SK-N-MC (cell line): ENCODE results near the gene KIF26B.

Source experiments
- EZH2 ChIP-seq: fragments of 200-600 bp; sonication (generic); IDR thresholded peaks from one replicate; pipeline ENCODE4 v1.6.1; 2017; ENCODE audit warnings: antibody characterized with exemption
- FOXP2 ChIP-seq: optimal IDR thresholded peaks from 2 replicates; pipeline ENCODE3; 2011; ENCODE audit warnings: mild to moderate bottlenecking, moderate library complexity; ENCODE audit not compliant: insufficient read depth; ENCODE audit errors: extremely low read length, control extremely low read depth
- POLR2AphosphoS5 ChIP-seq: IDR thresholded peaks from 2 replicates; pipeline ENCODE4 v1.6.1; 2012; ENCODE audit warnings: mild to moderate bottlenecking, low read depth, low read length, borderline replicate concordance

DNA sequence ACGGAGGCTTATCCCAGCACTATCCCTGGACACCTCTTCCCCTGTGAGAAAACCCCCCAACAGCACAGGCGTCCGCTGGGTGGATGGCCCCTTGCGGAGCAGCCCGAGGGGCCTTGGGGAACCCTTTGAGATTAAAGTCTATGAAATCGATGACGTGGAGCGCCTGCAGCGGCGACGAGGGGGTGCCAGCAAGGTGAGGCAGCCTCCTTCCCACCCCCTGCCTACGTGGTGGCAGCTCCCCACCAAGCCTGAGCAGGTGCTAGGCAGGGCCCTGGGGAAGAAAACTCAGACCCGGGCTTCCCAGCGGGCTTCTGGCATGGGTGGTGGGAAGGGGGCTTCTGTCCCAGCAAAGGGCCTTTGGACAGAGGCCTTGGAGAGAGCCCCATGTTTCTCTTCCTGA is 543.3 kb downstream of the KIF26B start:
- TF ChIP-seq EZH2 (no peak), POLR2AphosphoS5 (no peak), FOXP2 (no peak)
